Measurements from ENCODE around the gene XNDC1N.
A peak's percentile ranks its signal among the peaks of the same experiment; 100 is the strongest.

Gene XNDC1N

GRCh38 chr11:71927820-71928736 is at the start of gene XNDC1N:
TSS of gene XNDC1N (minus strand) at chr11:71928594. CDS start at chr11:71923353, 5,241 bp downstream.
- peak; percentile 94 for DNase-seq

- DNase-seq, result peak; percentile 20
Observed at GRCh38 chr11:71977743-71978418, 49.5 kb upstream of the XNDC1N start.

GRCh38 chr11:71977090-71977489 is 48.7 kb upstream of the XNDC1N start:
- DNase-seq, result no peak

GRCh38 chr11:71976551-71976950 is 48.2 kb upstream of the XNDC1N start:
- no peak for DNase-seq

- no peak for DNase-seq
Observed at GRCh38 chr11:71971680-71972079, 43.3 kb upstream of the XNDC1N start.

- no peak for DNase-seq
Observed at GRCh38 chr11:71964641-71965040, 36.2 kb upstream of the XNDC1N start.

- DNase-seq, result no peak
Observed at GRCh38 chr11:71963468-71963867, 35.1 kb upstream of the XNDC1N start.

GRCh38 chr11:71962428-71963038 is 34.1 kb upstream of the XNDC1N start:
- no peak for DNase-seq

GRCh38 chr11:71955898-71956456 is 27.6 kb upstream of the XNDC1N start:
- DNase-seq, result no peak

- no peak for DNase-seq
Observed at GRCh38 chr11:71951741-71952310, 23.4 kb upstream of the XNDC1N start.

GRCh38 chr11:71949034-71949433 is 20.6 kb upstream of the XNDC1N start:
- no peak for DNase-seq

GRCh38 chr11:71948314-71949027 is 20.1 kb upstream of the XNDC1N start:
- no peak for DNase-seq

GRCh38 chr11:71947498-71947897 is 19.1 kb upstream of the XNDC1N start:
- no peak for DNase-seq

- no peak for DNase-seq
Observed at GRCh38 chr11:71946144-71946571, 17.8 kb upstream of the XNDC1N start.

- no peak for DNase-seq
Observed at GRCh38 chr11:71940561-71941219, 12.3 kb upstream of the XNDC1N start.

- no peak for DNase-seq
Observed at GRCh38 chr11:71937826-71938225, 9.4 kb upstream of the XNDC1N start.

GRCh38 chr11:71936825-71937224 is 8.4 kb upstream of the XNDC1N start:
- no peak for DNase-seq

- DNase-seq, result no peak
Observed at GRCh38 chr11:71935338-71935925, 7.0 kb upstream of the XNDC1N start.

GRCh38 chr11:71934213-71934612 is 5.8 kb upstream of the XNDC1N start:
- DNase-seq, result no peak

- no peak for DNase-seq
Observed at GRCh38 chr11:71933141-71933933, 4.9 kb upstream of the XNDC1N start.

GRCh38 chr11:71931245-71931602 is 2.8 kb upstream of the XNDC1N start:
- DNase-seq, result no peak
